MM.1S (cell line): Measurements from ENCODE around the gene FCGR2B.

Source experiments
- CTCF ChIP-seq: fragments of 300-600 bp; sonication (generic); IDR thresholded peaks from 2 replicates; pipeline ENCODE4 v1.5.1; 2016; ENCODE audit warnings: antibody characterized with exemption, low read length, mixed read lengths
- EZH2 ChIP-seq: fragments of 300-600 bp; sonication (generic); optimal IDR thresholded peaks from 2 replicates; pipeline ENCODE3; 2017; ENCODE audit warnings: low read depth, mild to moderate bottlenecking, antibody characterized with exemption, low read length, mixed read lengths
- EZH2phosphoT487 ChIP-seq: fragments of 300-600 bp; sonication (generic); IDR thresholded peaks from 2 replicates; pipeline ENCODE4 v1.6.1; 2018; ENCODE audit warnings: antibody characterized with exemption, low read length

- TF ChIP-seq CTCF = no peak
- no peak for TF ChIP-seq EZH2
- no peak for TF ChIP-seq EZH2phosphoT487
These were observed 58.9 kb downstream of the FCGR2B start for GRCh38 chr1:161721738-161722343.
